IMR-90 (cell line): Measurements from ENCODE around the gene ENHO. TPM values are rescaled to one million over a fixed set of nuclear protein-coding genes. Genes with fewer than 3 reads are reported as not detected.

Experiments
- ATAC-seq: fragments of 200-7000 bp; cut with Tn5 transposase; 2 replicates; pipeline ENCODE4 v1.9.1; 2020; ENCODE audit warnings: low read depth, mild to moderate bottlenecking, moderate library complexity
- BruUV-seq: library from RNA; stranded (reverse); fragments of 400-500 nt; replicated peaks from 2 replicates; lab custom pipeline; 2021; lab: Mats Ljungman, UMichigan
- CTCF ChIA-PET: fragments of 300-600 bp; formaldehyde crosslinking; extraction: SDS; loops from one replicate; lab custom pipeline; 2021; ENCODE audit warnings: antibody characterized with exemption; lab: Yijun Ruan, JAX
- POLR2A ChIA-PET: fragments of 300-600 bp; sonication (Branson Sonifier 250); formaldehyde crosslinking; loops from one replicate; lab custom pipeline; 2022; ENCODE audit warnings: antibody characterized with exemption; ENCODE audit not compliant: unreplicated experiment; lab: Charles Lee
- DNase-seq: peaks from one replicate; pipeline ENCODE4 v3.0.0; 2013
- H2AFZ ChIP-seq: replicated peaks from 2 replicates; pipeline ENCODE3; 2013; ENCODE audit warnings: low read length, mild to moderate bottlenecking; ENCODE audit not compliant: poor library complexity
- H2AK5ac ChIP-seq: 2 replicates; pipeline ENCODE4 v1.6.1; 2013; ENCODE audit warnings: low read depth, low read length, inconsistent platforms
- H2AK9ac ChIP-seq: replicated peaks from 2 replicates; pipeline ENCODE3; 2013; ENCODE audit warnings: mild to moderate bottlenecking, low read depth, low read length, moderate library complexity; ENCODE audit not compliant: poor library complexity
- H2BK120ac ChIP-seq: 2 replicates; pipeline ENCODE4 v1.6.1; 2013; ENCODE audit warnings: low read depth, low read length, inconsistent platforms
- H2BK15ac ChIP-seq: 3 replicates; pipeline ENCODE4 v1.6.1; 2013; ENCODE audit warnings: low read depth, low read length, inconsistent platforms
- H2BK20ac ChIP-seq: 2 replicates; pipeline ENCODE4 v1.6.1; 2013; ENCODE audit warnings: low read depth, mild to moderate bottlenecking, inconsistent platforms, low read length, moderate library complexity
- H2BK5ac ChIP-seq: 2 replicates; pipeline ENCODE4 v1.6.1; 2013; ENCODE audit warnings: mild to moderate bottlenecking, low read depth, low read length, inconsistent platforms; ENCODE audit not compliant: poor library complexity, severe bottlenecking
- H3K14ac ChIP-seq: replicated peaks from 2 replicates; pipeline ENCODE4 v1.6.1; 2013; ENCODE audit warnings: low read depth, low read length, inconsistent platforms
- H3K18ac ChIP-seq: 2 replicates; pipeline ENCODE4 v1.6.1; 2013; ENCODE audit warnings: low read depth, low read length, control low read depth
- H3K23ac ChIP-seq: 2 replicates; pipeline ENCODE4 v1.6.1; 2013; ENCODE audit warnings: low read depth, low read length, inconsistent platforms
- H3K27ac ChIP-seq: 2 replicates; pipeline ENCODE4 v1.5.1; 2013; ENCODE audit warnings: mild to moderate bottlenecking, control low read depth, low read length; ENCODE audit not compliant: insufficient read depth
- H3K27me3 ChIP-seq: 2 replicates; pipeline ENCODE4 v1.6.1; 2013; ENCODE audit warnings: low read length; ENCODE audit not compliant: control insufficient read depth, insufficient read depth
- H3K36me3 ChIP-seq: 2 replicates; pipeline ENCODE4 v1.6.1; 2013; ENCODE audit warnings: low read length, mixed read lengths; ENCODE audit not compliant: control insufficient read depth, insufficient read depth
- H3K4ac ChIP-seq: 2 replicates; pipeline ENCODE4 v1.6.1; 2013; ENCODE audit warnings: low read depth, low read length, inconsistent platforms
- H3K4me1 ChIP-seq: 2 replicates; pipeline ENCODE4 v1.6.1; 2013; ENCODE audit warnings: low read length, mixed read lengths; ENCODE audit not compliant: control insufficient read depth, insufficient read depth
- H3K4me2 ChIP-seq: 2 replicates; pipeline ENCODE4 v1.6.1; 2013; ENCODE audit warnings: low read depth, mild to moderate bottlenecking, control low read depth, low read length, moderate library complexity
- H3K4me3 ChIP-seq: 2 replicates; pipeline ENCODE4 v1.5.1; 2013; ENCODE audit warnings: low read depth, mild to moderate bottlenecking, control low read depth, low read length, moderate library complexity; ENCODE audit not compliant: insufficient read depth
- H3K56ac ChIP-seq: 2 replicates; pipeline ENCODE4 v1.6.1; 2013; ENCODE audit warnings: low read length, inconsistent platforms; ENCODE audit not compliant: insufficient read depth; ENCODE audit errors: extremely low read depth
- H3K79me1 ChIP-seq, 2 experiments: 2 replicates each; pipeline ENCODE4 v1.6.1; 2013; ENCODE audit warnings: low read length in 2 of 2, inconsistent platforms in 1 of 2, low read depth in 1 of 2
- H3K9ac ChIP-seq: 2 replicates; pipeline ENCODE4 v1.6.1; 2013; ENCODE audit warnings: low read depth, low read length, control low read depth
- H3K9me1 ChIP-seq: 2 replicates; pipeline ENCODE4 v1.6.1; 2013; ENCODE audit warnings: low read length, inconsistent platforms; ENCODE audit not compliant: insufficient read depth
- H3K9me3 ChIP-seq: 2 replicates; pipeline ENCODE4 v1.6.1; 2013; ENCODE audit warnings: low read length; ENCODE audit not compliant: control insufficient read depth, insufficient read depth
- H4K20me1 ChIP-seq: 2 replicates; pipeline ENCODE4 v1.6.1; 2013; ENCODE audit warnings: low read length, inconsistent platforms; ENCODE audit not compliant: insufficient read depth
- H4K5ac ChIP-seq: 2 replicates; pipeline ENCODE4 v1.6.1; 2013; ENCODE audit warnings: mild to moderate bottlenecking, low read depth, low read length, control low read depth
- H4K8ac ChIP-seq, 2 experiments: 2 replicates each; pipeline ENCODE4 v1.6.1; 2013; ENCODE audit warnings: low read depth in 2 of 2, low read length in 2 of 2, control low read depth in 1 of 2, inconsistent platforms in 1 of 2
- H4K91ac ChIP-seq: 2 replicates; pipeline ENCODE4 v1.6.1; 2013; ENCODE audit warnings: low read depth, low read length, inconsistent platforms; ENCODE audit not compliant: insufficient read depth
- BHLHE40 ChIP-seq: fragments of 150-350 bp; IDR thresholded peaks from 2 replicates; pipeline ENCODE4 v1.6.1; 2016; ENCODE audit warnings: mild to moderate bottlenecking, low read depth, low read length
- CEBPB ChIP-seq: IDR thresholded peaks from 2 replicates; pipeline ENCODE4 v1.6.1; 2012; ENCODE audit warnings: low read depth, low read length, improper control_type of control experiment
- CHD1 ChIP-seq: IDR thresholded peaks from 2 replicates; pipeline ENCODE4 v1.6.1; 2012; ENCODE audit warnings: low read depth, low read length, improper control_type of control experiment
- CTCF ChIP-seq: conservative IDR thresholded peaks from 2 replicates; pipeline ENCODE4 v1.5.1; 2012; ENCODE audit warnings: mild to moderate bottlenecking, low read depth, low read length, improper control_type of control experiment
- ELK1 ChIP-seq: fragments of 150-350 bp; IDR thresholded peaks from 2 replicates; pipeline ENCODE4 v1.6.1; 2016; ENCODE audit warnings: low read depth, mild to moderate bottlenecking, low read length, moderate library complexity, borderline replicate concordance
- FOS ChIP-seq: fragments of 150-350 bp; IDR thresholded peaks from 2 replicates; pipeline ENCODE4 v1.6.1; 2016; ENCODE audit warnings: low read depth, low read length
- MAFK ChIP-seq: IDR thresholded peaks from 2 replicates; pipeline ENCODE4 v1.6.1; 2012; ENCODE audit warnings: low read depth, low read length, improper control_type of control experiment
- MAZ ChIP-seq: IDR thresholded peaks from 2 replicates; pipeline ENCODE4 v1.6.1; 2012; ENCODE audit warnings: low read depth, mild to moderate bottlenecking, low read length, improper control_type of control experiment, moderate library complexity, borderline replicate concordance
- MXI1 ChIP-seq: IDR thresholded peaks from 2 replicates; pipeline ENCODE4 v1.6.1; 2012; ENCODE audit warnings: low read depth, mild to moderate bottlenecking, low read length, moderate library complexity, borderline replicate concordance
- NFE2L2 ChIP-seq: fragments of 150-350 bp; IDR thresholded peaks from 2 replicates; pipeline ENCODE4 v1.6.1; 2016; ENCODE audit warnings: low read depth, mild to moderate bottlenecking, low read length
- POLR2A ChIP-seq: IDR thresholded peaks from 2 replicates; pipeline ENCODE4 v1.6.1; 2012; ENCODE audit warnings: mild to moderate bottlenecking, low read depth, low read length
- RAD21 ChIP-seq: IDR thresholded peaks from 2 replicates; pipeline ENCODE4 v1.6.1; 2012; ENCODE audit warnings: low read length, improper control_type of control experiment
- RCOR1 ChIP-seq: IDR thresholded peaks from 2 replicates; pipeline ENCODE4 v1.6.1; 2012; ENCODE audit warnings: mild to moderate bottlenecking, low read length, improper control_type of control experiment; ENCODE audit not compliant: insufficient replicate concordance
- RFX5 ChIP-seq: IDR thresholded peaks from 2 replicates; pipeline ENCODE4 v1.8.0; 2012; ENCODE audit warnings: low read depth, mild to moderate bottlenecking, low read length, moderate library complexity
- SMC3 ChIP-seq: fragments of 150-350 bp; IDR thresholded peaks from 2 replicates; pipeline ENCODE4 v1.6.1; 2016; ENCODE audit warnings: low read depth, mild to moderate bottlenecking, antibody characterized with exemption, low read length, moderate library complexity
- USF2 ChIP-seq: fragments of 150-350 bp; IDR thresholded peaks from 2 replicates; pipeline ENCODE4 v1.6.1; 2017; ENCODE audit warnings: mild to moderate bottlenecking, antibody characterized with exemption, low read length, low read depth
- WGBS, 2 experiments: methylation state at CpG; one replicate each; pipeline versions ENCODE4 v1.1.5 to v1.1.7; 2013; ENCODE audit warnings: missing lambda C conversion rate in 2 of 2; ENCODE audit not compliant: insufficient read length in 1 of 2; ENCODE audit errors: extremely low coverage in 2 of 2; 5-methylcytosine and 5-hydroxymethylcytosine counted together
- dilution Hi-C: fragments of 300-500 bp; cut with HindIII; formaldehyde crosslinking; loops from one replicate; pipeline ENCODE4 v1.14.3; 2018; ENCODE audit warnings: low sequenced_read_pairs; ENCODE audit not compliant: unreplicated experiment
- in situ Hi-C: fragments of 300-500 bp; cut with MboI; formaldehyde crosslinking; loops from 3 replicates; pipeline ENCODE4 v1.14.3; 2019; ENCODE audit warnings: low sequenced_read_pairs, inconsistent platforms, mixed read lengths
- intact Hi-C: fragments of 100-400 bp; cut with micrococcal nuclease; formaldehyde crosslinking; loops from 2 replicates; pipeline ENCODE4 v1.10.0; 2022
- polyA plus RNA-seq, 3 experiments: library from polyadenylated mRNA; depleted of rRNA; stranded (reverse); fragments of >200 nt; gene quantifications; 2 replicates each; pipeline ENCODE4 v1.2.3, GENCODE V29; 2012; ENCODE audit warnings: low replicate concordance in 1 of 3
- total RNA-seq: library from RNA; depleted of rRNA; stranded (reverse); fragments of >200 nt; gene quantifications from 2 replicates; pipeline ENCODE4 v1.2.3, GENCODE V29; 2012

ENHO gene
- total and polyA plus RNA-seq, 2 of the 4 experiments (the other 2 are of a cell fraction) = not detected

GRCh38 chr9:34541540-34541939, 18.8 kb upstream of the ENHO start:
- H3K9ac ChIP-seq = no peak overlapping the region
- no peaks in the 10 kb centered on the region for H3K4me1 ChIP-seq
- no peak for TF ChIP-seq CEBPB
- no peak for TF ChIP-seq CTCF
- TF ChIP-seq USF2 = no peak
- TF ChIP-seq NFE2L2 = no peak
- no peak for TF ChIP-seq SMC3
- no peak for TF ChIP-seq MAZ
- TF ChIP-seq ELK1 = no peak
- no peak for TF ChIP-seq FOS
- no peak for TF ChIP-seq MAFK
- TF ChIP-seq RAD21 = no peak
- TF ChIP-seq CHD1 = no peak
- TF ChIP-seq RFX5 = no peak
- no peak for TF ChIP-seq MXI1
- TF ChIP-seq POLR2A = no peak
- no peak for TF ChIP-seq BHLHE40
- no peak for TF ChIP-seq RCOR1
- H4K91ac ChIP-seq = no peak overlapping the region
- H3K4me3 ChIP-seq = no peak overlapping the region
- in situ Hi-C loops = no loop called here
- no peak overlapping the region for H3K4ac ChIP-seq
- H3K4me2 ChIP-seq = no peak overlapping the region
- H3K23ac ChIP-seq = no peak overlapping the region
- ChIA-PET CTCF (no interaction called here), POLR2A (no interaction called here)
- no peak overlapping the region for H2AK9ac ChIP-seq
- no peak for DNase-seq
- H2BK120ac ChIP-seq = no peak overlapping the region
- H3K79me1 ChIP-seq = no peaks in the 10 kb centered on the region
- H2AFZ ChIP-seq = no peak overlapping the region
- no peak overlapping the region for H3K56ac ChIP-seq
- no CpG with 5 or more reads among the region's 7 CpGs for WGBS, 2 experiments
- H2BK15ac ChIP-seq = no peak overlapping the region
- H4K20me1 ChIP-seq = no peaks in the 10 kb centered on the region
- H3K27ac ChIP-seq = no peak overlapping the region
- H3K9me3 ChIP-seq = no peaks in the 10 kb centered on the region
- no peak overlapping the region for H2BK20ac ChIP-seq
- H4K8ac ChIP-seq = no peak overlapping the region
- no peaks in the 10 kb centered on the region for H3K36me3 ChIP-seq
- H2AK5ac ChIP-seq = no peak overlapping the region
- dilution Hi-C loops = no loop called here
- no peak overlapping the region for H3K14ac ChIP-seq
- no peak overlapping the region for H4K5ac ChIP-seq
- BruUV-seq = no TSS peak
- peaks cover 21% of the 10 kb centered on the region for H3K27me3 ChIP-seq
- no peaks in the 10 kb centered on the region for H3K9me1 ChIP-seq
- no peak overlapping the region for H2BK5ac ChIP-seq
- ATAC-seq = no peak
- intact Hi-C loops = no loop called here
- no peak overlapping the region for H3K18ac ChIP-seq
